GM21723 (cell line): Measurements from ENCODE around the gene FBXO42.
A peak's percentile ranks its signal among the peaks of the same experiment; 100 is the strongest.

Experiments used
- ATAC-seq: cut with Tn5 transposase; IDR thresholded peaks from one replicate; pipeline ENCODE4 v1.9.1; 2021; ENCODE audit warnings: mild to moderate bottlenecking, moderate library complexity; ENCODE audit not compliant: unreplicated experiment

The FBXO42 gene

DNA sequence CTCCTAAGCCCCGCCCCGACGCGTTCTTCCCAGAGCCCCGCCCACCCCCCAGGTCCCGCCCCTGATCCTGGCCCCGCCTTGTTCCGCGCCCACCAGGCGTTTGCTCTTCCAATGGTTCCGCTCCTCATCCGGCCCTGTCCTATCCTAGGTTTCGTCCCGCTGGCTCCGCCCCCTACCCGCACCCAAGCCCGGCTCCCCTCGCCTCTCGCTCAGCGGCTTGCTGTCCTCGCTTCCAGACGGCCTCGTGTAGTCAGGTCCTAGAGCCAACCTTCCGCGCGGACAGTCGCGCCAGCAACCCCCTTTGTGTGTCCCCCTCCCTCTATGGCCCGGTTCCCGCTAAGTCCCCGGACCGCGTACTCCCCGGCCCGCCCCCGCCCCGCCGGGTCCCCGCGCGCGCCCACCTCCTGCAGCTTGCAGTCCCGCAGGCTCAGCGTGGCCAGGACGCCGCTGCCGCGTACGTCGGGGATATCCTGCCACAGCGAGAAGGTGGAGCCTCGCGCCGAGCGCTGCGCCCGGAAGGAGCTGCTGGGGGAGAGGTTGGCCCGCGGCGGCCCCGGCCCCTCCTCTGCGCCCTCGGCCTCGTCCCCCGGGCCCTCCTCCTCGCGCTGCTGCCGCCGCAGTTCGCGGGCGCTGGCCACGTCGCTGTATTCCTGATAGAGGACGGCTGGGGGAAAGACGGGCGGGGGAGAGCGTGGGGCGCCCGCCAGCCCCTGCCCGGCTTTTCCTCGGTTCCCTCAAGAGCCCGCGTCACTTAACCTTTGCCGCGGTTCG lies 145.5 kb downstream of the FBXO42 start:
- peak; percentile 68 for ATAC-seq

DNA sequence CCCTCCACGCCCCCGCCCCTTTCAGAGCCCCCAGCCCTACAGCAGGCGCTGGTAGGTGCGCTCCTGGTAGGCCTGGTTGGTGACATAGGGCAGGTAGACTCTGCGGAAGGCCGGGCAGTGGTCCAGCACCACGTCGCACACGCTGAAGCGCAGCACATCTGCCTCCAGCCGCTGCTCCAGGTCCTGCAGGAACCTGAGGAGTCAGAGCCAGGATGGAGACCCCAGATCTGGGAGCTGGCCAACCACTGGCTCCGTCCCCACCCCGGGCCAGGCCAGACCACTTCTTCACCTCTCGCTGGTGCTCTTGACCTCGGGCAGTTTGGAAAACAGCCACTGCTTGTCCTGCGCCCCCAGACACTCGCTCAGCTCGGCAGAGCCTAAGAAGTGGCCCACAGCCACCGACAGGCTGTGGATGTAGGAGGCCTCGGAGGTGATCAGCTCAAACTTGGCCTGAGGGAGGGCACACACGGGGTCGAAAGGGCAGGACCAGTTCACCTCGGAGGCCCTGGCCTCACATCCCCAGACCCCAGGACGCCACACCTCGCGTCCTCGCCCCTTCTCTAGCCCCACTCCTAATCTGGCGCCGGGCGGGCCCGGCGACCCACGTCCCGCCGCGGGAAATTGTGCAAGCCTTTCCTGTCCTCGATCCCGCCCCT lies 146.3 kb downstream of the FBXO42 start:
- peak; percentile 4 for ATAC-seq

DNA sequence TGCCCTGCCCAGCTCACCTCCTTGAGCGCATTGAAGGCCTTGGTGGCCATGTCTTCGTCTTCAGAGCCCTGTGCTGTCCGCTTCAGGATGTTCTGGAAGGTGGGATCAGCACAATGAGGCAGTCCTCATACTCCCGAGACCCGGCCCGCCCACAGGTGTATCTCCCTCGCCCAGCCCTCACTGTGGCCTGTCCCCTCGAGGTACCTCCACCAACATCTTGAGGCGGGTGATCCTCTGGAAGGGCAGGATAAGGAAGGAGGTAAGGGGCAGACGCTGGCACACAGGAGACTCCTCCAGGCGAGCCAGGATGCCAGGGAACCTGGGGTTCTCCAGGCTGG lies 147.0 kb downstream of the FBXO42 start:
- no peak for ATAC-seq

DNA sequence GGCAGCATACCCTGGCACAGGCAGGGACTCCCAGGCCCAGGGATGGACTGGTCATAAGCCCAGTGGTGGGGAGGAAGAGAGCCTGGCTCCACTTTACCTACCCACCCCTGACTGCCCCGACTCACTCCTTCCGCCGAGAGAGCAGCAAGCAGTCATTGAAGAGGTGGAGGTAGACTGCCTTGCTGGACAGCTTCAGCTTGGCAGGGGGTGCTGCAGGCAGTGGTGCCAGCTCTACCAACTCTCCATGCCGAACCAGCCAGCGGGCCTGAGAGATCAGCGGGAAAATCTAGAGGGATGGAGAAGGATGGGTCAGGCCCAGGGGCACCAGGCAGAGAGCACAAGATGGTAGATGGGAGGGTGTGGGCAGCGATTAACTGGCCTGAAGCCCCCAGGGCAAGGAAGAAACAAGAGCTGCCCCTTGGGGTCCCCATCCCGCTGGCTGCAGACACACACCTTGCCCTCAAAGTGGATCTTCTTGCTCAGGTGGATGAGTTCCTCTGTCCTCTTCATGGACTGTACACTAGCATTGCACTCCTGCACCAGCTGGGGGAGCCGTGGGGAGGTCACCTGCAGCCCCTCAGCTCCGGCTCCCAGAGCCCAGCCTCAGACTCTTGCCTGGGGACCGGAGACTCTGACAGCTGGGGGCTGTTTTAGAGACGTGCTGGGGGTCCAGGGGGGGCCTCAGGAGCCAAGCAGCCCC lies 147.5 kb downstream of the FBXO42 start:
- no peak for ATAC-seq

DNA sequence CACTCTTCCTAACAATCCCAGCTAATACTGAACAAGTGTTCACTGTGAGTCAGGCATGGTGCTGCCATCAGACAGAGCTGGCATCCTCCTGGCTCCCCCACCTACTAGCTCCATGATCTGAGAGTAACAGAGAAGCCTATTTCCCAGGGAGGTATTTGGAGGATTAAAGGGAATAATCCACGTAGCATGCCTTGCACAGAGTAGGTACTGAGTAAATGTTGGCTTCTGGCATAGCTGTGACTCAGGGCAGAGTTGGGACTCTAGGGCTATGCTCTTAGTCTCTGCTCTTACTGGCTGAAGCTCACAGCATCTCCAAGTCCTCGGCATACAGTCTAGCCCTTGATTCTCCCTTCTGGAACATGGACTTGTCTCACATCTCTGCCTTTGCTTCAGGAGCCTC lies 148.1 kb downstream of the FBXO42 start:
- ATAC-seq, result no peak

DNA sequence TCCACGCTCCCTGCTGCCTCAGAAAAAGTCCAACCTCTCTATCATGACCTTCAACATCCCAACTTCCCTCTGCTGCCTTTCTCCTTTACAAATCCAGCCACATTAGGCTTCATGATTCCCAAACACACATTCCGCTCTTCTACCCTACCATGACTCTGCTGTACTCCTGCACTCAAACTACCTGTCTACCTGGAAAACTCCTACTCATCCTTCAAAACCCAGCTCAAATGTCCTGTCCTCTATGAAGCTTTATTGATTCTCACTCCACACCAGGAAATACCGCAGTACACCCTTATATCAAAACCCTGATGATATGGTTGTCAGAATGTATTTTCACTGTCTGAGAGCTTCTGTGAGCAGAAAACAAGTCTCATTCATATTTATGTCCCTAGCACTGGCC lies 148.7 kb downstream of the FBXO42 start:
- ATAC-seq, result no peak

DNA sequence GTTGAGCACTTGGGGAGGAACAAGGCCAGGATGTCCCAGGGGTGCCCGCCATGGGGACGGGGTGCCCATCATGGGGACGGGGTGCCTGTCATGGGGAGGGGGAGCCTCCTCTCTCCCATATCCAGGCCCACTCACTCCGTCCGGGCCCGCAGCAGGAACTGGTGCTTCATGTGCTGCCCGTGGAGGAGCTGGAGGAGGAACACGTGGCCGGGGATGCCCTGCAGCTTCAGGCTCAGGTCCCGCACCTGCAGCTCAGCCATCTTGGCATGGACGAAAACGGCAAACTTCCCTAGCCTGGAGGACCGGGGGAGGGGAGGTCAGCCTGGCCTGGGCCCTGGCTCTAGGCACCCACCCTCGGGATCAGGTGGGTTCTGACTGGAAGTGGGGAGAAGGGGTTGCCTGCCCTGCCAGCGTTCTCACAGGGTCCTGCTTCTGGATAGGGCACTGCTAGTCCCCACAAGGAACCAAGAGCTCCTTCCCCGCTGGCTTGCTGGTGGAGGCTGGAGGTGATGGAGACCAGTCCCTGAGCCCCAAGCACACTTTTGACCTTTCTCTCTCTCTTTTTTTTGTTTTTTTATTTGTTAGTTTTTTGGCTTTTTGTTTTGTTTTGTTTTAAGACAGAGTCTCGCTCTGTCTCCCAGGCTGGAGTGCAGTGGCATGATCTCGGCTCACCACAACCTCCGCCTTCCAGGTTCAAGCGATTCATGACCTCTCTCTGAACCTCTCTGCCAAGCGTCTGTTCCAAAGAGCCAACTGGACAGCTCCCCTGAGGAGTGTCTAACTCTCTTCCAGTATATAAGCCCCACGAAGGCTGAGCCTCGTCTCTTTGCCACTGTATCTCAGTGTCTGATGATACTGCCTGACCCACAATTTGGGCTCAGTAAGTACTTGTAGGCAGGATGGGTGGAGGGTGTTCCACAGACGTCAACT lies 149.7 kb downstream of the FBXO42 start:
- ATAC-seq, result no peak

DNA sequence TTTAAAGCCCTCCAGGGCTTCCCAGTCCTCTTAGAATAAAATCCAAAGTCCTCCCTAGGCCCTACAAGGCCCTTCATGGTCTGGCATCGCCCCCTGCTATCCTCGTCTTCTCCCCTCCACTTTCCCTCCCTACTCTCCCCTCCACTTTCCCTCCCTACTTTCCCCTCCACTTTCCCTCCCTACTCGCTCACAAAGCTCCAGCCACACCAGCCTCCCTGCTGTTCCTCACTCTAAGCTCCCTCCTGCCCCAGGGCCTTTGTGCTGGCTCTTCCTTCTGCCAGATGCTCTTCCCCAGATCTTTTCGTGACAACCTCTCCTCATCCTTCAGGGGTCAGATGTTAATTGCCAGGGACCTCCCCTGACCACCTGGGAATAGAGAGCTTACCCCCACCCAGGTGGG lies 152.6 kb downstream of the FBXO42 start:
- ATAC-seq, result no peak

DNA sequence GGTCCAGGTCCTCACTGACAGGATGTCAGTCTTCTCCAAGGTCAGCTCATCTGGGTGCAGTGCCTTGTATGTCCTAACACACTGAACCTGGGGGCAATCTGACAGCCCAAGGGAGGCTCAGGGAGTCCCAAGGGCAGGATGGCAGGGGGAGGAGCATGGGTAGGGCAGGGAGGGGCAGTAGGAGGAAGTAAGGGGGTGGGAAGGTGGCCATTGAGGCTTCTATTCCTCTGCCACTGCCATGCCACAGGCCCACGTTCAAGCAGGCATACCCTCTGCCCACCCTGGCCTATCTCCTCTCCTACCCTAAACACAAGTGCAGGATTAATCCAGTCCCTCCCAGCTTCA lies 153.2 kb downstream of the FBXO42 start:
- no peak for ATAC-seq

DNA sequence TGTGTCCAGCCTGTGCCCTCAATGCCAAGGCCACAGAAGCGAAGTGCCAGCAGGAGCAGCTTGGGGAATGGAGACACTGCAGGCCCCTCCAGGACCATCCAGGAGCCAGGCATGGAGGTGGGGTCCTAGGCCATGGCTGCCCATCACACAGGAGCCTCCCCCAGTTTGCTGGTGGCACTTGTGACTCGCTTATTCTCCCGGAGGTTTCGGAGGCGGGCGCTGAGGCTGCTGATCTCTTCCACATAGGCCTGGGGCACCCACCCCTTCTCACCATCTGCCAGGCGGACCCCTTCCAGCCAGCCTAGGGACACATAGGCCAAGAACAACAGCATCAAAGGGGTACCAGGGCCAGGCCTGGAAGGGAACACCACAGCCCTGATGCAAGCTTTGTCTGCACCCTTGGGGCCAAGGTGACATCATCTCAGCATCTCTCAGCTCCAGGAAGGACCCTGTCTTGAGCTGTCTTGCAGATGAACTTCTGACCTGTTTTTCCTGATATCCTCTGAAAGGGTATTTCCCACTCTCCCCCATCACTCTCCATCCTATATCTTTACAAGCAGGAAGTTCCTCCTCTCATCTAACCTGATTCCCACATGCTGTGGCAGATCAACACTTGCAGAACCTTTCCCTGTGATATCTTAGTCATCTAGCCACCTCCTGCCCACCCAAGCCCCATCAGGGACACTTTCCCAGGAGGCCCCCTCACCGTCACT lies 153.7 kb downstream of the FBXO42 start:
- ATAC-seq, result no peak

DNA sequence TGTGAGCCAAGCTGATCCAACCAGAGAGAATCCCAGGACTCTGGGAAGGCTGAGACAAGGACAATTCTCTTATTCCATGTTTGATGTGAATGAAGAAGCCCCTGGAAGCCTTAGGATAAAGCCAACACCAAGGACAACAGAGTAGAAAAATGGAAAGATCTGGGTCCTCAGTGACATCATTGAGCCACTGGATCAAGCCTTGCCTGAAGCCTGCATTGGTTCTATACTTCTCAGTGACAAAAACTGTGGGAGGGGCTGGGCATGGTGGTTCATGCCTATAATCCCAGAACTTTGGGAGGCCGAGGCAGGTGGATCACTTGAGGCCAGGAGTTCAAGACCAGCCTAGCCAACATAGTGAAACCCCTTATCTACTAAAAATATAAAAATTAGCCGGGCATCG lies 155.4 kb downstream of the FBXO42 start:
- ATAC-seq, result no peak
